T-helper 1 cell (primary cell): ENCODE results near the gene TSHZ1.
A peak's percentile ranks its signal among the peaks of the same experiment; 100 is the strongest.
"Not testable (repeated sequence)": the region's sequence is repeated elsewhere in the genome, so short reads cannot be mapped to it uniquely, and the experiment has no call there.

Experiments used
- DNase-seq, 5 donors: peaks; one replicate each; pipeline ENCODE4 v3.0.0-alpha.2; 2012 to 2020

Gene TSHZ1

GRCh38 chr18:75183524-75183923, 27.1 kb upstream of the TSHZ1 start:
- no peak for DNase-seq

DNA sequence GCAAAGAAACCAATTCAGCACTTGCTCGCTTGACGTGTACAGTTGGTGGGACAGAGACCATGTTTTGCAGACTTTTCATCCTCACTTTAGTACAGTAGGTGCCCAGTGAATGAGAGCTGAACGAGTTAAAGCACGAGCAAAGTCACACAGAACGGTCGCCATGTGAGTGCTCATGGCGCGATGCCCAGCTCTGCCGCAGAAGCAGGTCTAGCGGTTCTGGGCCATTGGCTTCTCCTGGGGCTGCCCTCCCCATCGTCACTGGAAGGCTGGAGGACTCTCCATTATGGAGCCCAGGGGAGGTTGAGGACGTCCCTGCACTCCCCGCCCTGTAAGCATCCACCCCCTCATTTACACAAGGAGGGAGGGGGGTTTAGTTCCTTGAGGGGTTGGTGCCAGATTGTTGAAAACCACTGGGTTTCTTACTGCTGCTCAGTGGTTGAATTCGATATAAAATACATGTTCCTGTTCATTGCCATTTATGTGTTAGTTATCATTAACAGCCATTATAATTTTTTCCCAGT, 26.6 kb upstream of the TSHZ1 start:
- DNase-seq, result no peak

- no peak for DNase-seq
Measured at GRCh38 chr18:75185460-75185859, 25.1 kb upstream of the TSHZ1 start.

DNA sequence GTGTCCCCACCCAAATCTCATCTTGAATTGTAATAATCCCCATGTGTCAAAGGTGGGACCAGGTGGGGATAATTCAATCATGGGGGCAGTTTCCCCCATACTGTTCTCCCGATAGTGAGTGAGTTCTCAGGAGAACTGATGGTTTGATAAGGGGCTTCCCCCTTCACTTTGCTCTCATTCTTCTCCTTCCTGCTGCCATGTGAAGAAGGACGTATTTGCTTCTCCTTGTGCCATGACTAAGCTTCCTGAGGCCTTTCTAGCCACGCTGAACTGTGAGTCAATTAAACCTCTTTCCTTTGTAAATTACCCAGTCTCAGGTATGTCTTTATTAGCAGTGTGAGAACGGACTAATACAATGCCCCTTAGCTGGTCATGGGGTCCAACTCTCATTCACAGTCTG, 22.9 kb upstream of the TSHZ1 start:
- not testable (repeated sequence) for DNase-seq

DNA sequence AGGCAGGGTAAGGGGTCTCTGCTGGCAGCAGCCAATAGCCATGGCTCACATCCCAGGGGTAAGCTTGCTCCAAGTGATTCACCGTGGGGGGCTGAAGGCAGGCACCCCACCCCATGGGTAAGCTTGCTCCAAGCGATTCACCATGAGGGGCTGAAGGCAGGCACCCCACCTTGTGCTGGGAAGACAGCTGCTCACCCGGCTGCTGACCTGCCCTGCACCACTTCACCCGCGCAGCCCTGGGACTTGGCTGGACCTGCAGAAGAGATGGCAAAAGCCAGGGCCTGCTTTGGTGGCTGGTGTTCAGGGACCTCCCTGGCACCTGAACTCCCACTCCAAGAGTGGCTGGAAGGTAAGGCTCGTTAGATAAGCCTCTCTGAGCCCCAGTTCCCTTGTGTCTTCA, 20.9 kb upstream of the TSHZ1 start:
- no peak for DNase-seq

GRCh38 chr18:75192899-75193298, 17.7 kb upstream of the TSHZ1 start:
- DNase-seq, result no peak

DNA sequence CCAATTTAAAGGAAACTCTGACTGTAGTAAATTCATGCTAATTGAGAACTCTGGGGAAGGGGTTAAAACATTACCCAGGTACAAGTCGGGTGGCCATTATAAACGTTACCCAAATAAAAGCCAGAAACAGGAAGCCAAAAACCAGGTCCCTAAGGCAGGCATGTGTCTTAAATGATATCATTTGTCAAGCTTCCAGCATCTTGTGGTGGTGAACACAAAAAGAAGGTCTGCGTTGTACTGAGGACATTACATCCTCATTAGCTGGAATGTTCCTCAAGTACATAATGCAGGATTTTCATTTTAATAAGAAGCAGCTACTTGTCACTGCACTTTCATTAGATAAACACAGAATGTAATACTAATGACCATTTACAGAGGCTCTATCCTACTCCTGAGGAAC, 12.6 kb upstream of the TSHZ1 start:
- no peak for DNase-seq

DNA sequence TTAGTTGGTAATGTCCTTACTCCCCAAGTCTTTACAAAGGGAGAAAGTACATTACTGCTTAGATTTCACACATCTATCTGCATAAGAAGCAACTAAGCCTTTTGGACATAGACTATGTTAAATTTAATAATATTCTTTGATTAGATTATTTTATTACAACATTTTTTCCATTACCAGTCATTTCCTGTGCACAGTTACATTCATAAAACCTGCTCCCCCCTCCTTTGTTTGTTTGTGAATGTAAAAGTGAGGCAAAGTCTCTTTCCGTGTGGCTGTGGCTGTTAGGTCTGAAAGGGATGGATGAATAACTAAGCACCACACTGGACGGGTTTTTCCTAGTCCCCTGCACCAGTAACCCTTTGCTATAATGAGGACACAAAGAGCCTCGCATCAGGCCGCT, 11.3 kb upstream of the TSHZ1 start:
- DNase-seq, result no peak

- DNase-seq, result no peak
Measured at GRCh38 chr18:75200071-75200470, 10.5 kb upstream of the TSHZ1 start.

DNA sequence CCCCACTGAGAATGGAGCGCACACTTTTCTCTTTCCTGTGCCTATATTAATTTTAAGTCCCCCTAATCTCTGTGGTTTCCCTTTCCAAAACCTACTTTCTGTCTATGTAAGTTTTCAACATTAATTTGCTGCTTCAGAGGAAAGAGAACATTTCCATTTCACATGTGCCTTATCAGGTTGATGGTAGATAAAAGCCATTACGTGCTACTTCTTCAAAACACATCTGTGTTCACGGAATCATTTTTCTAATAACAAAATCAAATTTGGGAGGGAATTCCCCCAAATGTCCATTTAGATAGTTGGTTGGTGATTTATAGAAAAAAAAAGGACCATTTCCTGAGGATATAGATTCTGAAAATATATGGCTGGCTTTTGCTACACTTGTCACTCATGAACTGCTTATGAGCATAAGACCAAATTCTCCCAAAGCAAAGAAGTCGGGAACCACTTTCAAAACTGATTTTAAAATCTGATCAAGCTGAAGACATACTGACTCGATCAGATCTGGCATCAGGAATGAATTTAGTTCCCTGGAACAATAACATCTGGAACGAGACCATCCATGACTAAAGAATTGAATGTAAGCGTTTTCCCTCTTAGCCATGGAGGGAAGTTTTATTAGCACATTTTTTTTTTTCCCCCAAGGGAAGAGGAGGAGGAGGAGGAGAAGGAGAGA, 9.9 kb upstream of the TSHZ1 start:
- no peak for DNase-seq

- DNase-seq, result no peak
Measured at GRCh38 chr18:75201282-75202270, 9.0 kb upstream of the TSHZ1 start.

GRCh38 chr18:75202696-75203365, 7.8 kb upstream of the TSHZ1 start:
- DNase-seq, result no peak

GRCh38 chr18:75203416-75204268, 7.0 kb upstream of the TSHZ1 start:
- DNase-seq, result no peak

DNA sequence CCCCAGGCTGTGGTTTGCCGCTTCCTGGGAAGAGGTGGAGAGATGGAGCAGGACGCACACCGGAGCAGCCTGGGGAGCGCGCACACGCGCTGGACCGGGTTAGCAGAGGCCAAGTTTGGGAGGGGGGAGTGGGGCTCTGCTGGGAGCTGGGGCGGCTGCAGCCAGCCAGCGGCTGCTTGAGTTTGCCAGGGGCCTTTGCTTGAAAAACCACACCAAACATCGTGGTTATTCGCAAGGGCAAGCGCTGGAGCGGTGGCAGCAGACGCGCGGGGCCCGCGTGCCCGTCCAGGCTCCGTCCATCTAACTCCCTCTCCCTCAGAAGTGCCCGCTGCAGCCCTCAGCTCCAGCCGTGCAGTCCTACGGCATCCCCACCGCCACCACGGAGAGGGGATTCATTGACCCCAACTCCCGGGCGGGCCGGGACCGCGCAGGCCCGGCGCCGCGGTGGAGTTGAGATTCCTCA, 6.3 kb upstream of the TSHZ1 start:
- DNase-seq, result no peak

- no peak for DNase-seq
Measured at GRCh38 chr18:75204732-75205513, 5.7 kb upstream of the TSHZ1 start.

DNA sequence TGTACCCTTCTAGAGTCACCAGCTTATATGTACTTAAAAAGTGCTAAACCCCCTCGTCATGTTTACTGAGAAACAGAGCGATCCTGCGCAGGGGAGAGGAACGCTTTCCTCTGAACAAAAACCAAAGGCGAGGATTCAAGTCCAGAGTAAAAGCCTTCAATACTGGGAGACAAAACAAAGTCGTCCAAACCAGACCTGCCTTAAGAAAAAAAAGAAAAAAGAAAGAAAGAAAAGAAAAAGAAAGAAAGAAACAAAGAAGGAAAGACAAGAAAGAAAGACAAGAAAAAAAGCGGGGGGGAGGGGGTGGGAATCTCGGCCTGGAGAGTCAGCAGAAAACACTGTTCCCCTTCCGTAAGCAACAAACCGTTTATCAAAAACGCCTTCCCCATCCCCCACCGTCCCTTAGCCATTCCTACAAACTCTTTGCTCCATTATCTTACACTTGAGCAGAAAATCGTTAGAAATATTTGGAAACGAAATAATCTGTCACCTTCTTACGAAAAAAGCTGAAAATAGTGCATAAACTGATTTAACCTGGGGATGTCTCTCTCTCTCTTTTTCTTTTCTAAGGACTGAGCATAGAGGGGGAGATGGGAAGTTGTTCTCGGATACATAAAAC, 5.0 kb upstream of the TSHZ1 start:
- no peak for DNase-seq

GRCh38 chr18:75206452-75207309, 3.9 kb upstream of the TSHZ1 start:
- no peak for DNase-seq

DNA sequence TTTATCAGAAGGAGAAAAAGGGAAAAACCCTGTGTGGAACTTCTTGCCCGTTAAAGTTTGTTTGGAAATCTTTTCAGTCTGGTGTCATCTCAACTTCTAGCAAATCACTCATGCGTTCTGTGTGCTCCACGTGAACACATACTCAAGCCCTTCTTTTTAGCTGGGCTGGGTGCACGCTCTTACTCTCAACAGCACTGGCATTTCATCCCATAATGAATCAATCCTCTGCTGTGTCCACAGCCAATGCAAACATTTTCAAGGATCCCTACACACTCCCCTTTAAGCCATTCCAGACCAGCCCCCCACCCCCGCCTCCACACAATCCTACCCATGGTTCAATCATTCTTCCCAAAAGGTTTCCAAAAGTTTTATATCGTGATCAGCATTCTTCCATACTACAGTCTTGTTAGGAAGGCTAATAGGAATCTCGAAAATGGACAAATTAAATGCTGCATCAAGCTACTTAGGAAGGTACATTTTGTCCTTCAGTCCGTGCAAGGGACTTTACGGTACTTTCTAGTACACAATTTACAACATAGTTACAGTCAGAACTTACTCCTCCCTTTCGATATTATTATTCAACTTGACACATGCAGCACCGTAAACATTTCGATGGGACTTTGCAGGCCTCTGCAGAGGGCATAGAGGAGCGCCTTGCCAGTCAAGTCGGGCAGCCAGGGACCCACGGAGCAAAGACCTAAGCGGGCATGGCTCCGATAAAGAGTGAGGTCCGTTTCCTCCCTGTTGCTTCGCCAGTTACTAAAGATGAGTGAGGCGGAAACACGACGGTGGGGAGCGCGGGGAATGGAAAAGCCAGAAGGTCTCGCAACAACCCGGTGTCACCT, 3.1 kb upstream of the TSHZ1 start:
- DNase-seq, result peak in 1 of 5 donors; percentile 64
